Activated gamma-delta T cell (primary cell): ENCODE data around the gene TRPM2.

ENCODE experiments used
- DNase-seq: peaks from one replicate; lab custom pipeline; 2025; lab: John Stamatoyannopoulos, UW

The TRPM2 gene

GRCh38 chr21:44445145-44445812 is 91.9 kb downstream of the TRPM2 start:
- DNase-seq = no peak

DNA sequence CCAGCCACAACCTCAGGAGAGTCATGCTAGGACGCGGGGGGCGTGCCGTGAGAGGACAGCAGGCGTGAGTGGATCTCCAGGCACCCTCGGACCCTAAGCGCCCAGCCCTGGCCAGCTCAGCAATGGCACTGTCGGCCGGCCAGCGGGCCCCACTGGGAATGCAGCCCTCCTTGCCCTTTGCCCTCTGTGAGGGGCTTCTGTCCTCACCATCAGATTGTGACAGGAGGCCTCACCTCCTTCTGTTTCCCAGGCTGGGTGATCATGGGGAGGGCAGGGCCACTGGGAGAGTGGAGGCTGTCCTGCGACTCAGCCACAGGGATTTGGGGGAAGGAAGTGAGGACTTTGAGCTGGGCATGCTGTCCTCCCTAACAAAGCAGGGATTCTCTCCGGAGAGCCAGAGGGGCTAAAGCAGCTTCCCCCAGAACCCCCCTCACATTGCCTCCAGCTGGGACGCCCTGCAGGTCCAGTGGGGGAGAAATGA is 95.3 kb downstream of the TRPM2 start:
- DNase-seq = no peak

DNA sequence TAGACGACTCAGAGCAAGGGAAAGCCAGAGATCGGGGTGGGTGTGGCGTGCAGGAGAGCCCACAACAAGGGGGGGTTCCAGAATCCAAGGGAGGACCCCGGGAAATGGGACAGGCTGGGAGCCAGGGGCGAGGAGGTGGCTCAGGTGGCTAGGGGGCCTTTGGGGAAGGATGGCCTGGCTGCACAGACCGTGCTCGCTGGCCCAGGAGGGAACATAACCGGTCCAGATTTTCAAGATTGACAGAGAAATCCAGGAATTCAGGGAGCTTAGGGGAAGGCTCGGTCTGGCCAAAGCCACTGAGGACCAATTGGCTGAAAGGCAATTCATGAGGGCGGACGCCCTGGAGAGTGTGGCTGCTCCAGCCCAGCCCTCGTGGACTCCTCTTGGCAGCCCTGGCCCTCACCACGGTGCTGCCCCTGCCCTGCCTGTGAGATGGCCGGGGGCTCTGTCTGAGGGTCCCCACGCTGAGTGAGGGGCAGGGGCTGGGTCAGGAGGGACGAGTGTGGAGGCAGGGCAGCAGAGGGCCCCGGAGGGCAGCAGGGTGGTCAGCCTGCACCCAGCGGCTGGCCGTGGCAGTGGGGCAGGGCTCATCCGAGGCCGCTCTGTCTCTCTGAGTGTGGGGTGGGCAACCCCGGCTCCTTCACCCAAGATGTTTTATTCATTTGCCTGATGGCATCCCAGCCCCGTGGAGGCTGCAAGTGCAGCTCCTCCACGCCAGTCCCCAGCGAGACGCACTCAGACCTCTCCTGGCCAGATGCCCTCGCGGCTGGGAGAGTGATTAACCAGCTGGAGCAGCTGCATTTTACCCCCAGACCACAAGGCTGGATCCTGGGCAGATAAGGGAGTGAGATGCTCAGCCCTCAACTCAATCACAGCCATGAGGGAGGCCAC is 96.3 kb downstream of the TRPM2 start:
- DNase-seq = no peak

DNA sequence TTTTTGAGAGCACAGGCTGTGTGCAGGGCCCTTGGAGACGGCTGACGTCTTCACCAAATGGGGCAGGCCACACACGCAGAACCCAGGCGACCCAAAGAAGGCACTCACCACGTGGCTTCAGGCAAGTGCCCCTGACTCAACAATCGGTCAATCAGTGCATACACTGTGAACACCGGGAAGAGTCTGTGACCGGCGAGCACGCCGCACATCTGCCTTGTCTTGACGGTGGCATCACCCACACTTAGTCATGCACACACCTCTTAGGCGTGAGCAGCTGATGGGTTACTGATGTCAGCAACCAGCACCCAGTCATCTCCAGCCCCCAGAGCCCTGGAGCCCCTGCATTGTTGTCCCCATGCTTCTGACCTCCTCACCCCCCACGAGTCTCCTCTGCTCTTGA is 97.0 kb downstream of the TRPM2 start:
- DNase-seq = no peak

DNA sequence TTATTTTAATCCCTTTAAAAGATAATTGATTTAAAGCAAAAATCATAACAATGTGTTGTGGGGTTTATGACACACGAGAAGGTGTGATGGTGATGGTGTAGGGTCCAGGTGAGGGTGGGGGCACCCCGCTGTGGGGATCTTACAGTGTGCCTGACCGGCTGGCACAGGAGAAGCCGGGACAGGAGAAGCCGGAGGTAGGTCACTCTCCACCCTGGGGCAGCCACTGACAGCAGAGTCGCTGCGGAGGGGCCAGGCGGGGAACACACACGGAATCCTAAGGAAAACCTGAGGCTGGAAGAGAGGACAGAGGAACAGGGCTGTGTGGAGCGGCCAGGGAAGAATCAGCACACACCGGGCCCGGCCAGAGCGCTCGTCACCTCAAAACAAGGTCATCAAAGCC is 97.6 kb downstream of the TRPM2 start:
- DNase-seq = no peak

- DNase-seq = no peak
Observed at GRCh38 chr21:44453120-44453519, 99.7 kb downstream of the TRPM2 start.

DNA sequence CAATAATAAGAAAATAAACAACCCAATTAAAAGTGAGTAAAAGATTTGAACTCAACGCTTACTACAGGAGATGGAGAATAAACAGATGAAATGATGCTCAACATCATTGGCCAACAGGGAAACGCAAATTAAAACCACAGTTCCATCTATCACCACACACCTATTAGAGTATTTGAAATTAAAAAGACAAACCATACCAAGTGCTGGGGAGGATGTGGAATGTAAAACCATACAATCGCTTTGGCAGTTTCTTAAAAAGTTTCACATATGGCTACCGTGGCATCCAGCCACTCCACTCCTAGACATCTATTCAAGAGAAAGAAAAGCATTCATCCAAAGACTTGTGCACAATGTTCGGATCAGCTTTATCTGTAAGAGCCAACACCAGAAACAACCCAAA is 100.6 kb downstream of the TRPM2 start:
- DNase-seq = no peak

GRCh38 chr21:44454747-44455523 is 101.5 kb downstream of the TRPM2 start, which contains the start of gene LRRC3:
TSS of gene LRRC3 (plus strand) at chr21:44455510. CDS start at chr21:44456645, 1,135 bp downstream.
- peak; percentile 67 for DNase-seq

DNA sequence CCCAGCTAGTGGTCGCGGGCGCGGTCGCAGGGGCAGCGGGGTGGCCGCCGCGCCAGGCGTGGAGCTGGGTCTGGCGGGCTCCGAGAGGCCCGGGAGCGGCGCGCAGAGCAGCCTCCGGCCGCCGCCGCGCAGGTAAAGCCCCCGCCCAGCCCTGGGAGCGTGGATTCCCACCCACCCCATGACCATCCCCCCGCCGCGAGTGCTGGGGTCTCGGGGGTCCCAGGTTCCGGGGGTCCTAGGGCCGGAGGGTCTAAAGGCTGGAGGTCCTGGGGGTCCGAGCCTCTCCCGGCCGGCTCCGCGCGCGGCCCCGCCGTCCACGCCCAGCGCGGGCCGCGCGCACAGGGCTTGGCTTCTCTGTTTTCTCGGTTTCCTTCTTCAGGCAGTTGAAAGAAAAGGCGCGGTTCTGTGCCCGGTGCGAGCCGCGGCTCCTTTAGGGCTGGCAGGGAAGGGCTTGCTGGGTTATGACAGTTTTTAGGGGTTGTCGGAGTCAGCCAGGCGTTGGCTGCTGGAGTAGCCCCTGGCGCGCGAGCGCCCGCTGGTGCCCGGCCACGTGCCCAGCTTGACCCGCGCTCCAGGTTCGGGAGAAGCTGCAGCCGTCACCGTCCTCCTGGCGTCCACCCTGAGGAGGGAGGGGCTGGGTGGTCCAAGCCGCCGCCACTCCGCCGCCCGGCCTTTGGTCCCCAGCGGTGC is 102.2 kb downstream of the TRPM2 start:
- no peak for DNase-seq

GRCh38 chr21:44456214-44456914 is 102.9 kb downstream of the TRPM2 start:
- DNase-seq = no peak

- DNase-seq = no peak
Observed at GRCh38 chr21:44456915-44457736, 103.7 kb downstream of the TRPM2 start.

- no peak for DNase-seq
Observed at GRCh38 chr21:44458971-44459711, 105.7 kb downstream of the TRPM2 start.

GRCh38 chr21:44459712-44460440 is 106.5 kb downstream of the TRPM2 start:
- no peak for DNase-seq

- no peak for DNase-seq
Observed at GRCh38 chr21:44460441-44460755, 107.0 kb downstream of the TRPM2 start.

DNA sequence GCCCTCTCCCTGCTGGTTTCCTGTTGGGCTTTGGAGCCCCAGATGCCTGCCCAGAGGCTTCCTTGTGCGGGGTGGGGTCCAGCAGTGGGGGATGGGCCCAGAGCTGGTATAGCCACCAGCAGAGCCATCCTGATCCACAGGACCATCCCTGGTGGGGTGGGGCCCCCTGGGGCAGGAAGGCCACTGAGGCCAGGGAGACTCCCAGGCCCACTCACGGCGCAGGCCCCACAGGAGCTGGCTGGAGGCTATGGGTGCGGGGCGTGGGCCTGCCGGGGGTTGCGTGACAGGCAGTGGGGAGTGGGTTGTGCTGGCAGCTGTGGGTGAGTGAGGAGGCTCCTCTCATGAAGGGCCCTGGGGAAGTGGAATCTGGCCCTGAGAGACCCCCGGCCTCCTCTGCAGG is 107.6 kb downstream of the TRPM2 start:
- no peak for DNase-seq

GRCh38 chr21:44461464-44462001 is 108.1 kb downstream of the TRPM2 start:
- DNase-seq = no peak

GRCh38 chr21:44462086-44462833 is 108.8 kb downstream of the TRPM2 start:
- no peak for DNase-seq

DNA sequence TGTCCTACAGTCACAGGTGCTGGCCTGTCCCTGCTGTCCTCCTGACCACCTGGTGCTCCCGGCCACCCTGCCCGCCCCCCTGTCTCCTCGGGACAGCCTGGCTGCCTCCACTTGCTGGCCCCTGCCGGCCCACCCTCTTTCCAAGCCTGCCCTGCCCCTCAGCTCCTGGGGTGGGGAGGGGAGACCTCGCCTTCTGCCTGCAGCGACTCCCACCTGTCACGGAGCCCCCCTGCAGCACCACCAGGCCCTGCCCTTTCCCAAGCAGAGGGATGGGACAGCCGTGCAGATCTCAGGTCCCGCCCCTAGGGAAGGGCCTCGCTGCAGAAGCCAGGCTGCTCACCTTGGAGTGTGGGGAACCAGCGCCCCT is 109.4 kb downstream of the TRPM2 start:
- no peak for DNase-seq
